Measurements from ENCODE around the gene GID8. TPM values are rescaled to one million over a fixed set of nuclear protein-coding genes. Genes with fewer than 3 reads are reported as not detected.

GID8 gene
- total and polyA plus RNA-seq, 2 of the 13 experiments (the other 11 are each of a cell fraction or from before 2014, with no cell fraction given) = 39.6 to 59.8 TPM

DNA sequence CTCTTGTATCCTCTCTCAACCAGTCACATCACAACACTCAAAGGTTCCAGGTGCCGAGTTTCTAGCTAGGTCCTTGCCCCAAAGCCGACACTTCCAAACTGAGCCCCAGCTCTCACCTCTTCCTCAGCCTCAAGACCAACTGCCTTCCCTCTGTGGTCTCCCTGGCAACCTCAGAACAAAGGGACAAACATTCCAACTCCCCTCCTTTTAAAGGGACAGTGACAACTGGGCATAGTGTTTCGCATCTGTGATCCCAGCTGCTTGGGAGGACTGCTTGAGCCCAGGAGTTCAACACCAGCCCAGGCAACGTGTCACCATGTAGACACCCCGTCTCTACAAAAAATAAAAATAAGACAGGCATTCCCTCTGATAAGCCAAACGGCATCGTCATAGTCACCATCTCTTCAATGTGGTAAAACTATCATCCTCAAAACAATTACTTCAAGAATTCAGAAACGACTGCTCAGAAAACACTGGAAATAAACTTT, 22.9 kb upstream of the GID8 start (continued):
- TF ChIP-seq, protein P1, sequence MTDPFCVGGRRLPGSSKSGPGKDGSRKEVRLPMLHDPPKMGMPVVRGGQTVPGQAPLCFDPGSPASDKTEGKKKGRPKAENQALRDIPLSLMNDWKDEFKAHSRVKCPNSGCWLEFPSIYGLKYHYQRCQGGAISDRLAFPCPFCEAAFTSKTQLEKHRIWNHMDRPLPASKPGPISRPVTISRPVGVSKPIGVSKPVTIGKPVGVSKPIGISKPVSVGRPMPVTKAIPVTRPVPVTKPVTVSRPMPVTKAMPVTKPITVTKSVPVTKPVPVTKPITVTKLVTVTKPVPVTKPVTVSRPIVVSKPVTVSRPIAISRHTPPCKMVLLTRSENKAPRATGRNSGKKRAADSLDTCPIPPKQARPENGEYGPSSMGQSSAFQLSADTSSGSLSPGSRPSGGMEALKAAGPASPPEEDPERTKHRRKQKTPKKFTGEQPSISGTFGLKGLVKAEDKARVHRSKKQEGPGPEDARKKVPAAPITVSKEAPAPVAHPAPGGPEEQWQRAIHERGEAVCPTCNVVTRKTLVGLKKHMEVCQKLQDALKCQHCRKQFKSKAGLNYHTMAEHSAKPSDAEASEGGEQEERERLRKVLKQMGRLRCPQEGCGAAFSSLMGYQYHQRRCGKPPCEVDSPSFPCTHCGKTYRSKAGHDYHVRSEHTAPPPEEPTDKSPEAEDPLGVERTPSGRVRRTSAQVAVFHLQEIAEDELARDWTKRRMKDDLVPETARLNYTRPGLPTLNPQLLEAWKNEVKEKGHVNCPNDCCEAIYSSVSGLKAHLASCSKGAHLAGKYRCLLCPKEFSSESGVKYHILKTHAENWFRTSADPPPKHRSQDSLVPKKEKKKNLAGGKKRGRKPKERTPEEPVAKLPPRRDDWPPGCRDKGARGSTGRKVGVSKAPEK (CRISPR knock-in tag; IDR thresholded peaks at IDR 0.05; ENCODE audit: borderline replicate concordance) = no peak
- TF ChIP-seq KLF16 (CRISPR knock-in tag; IDR thresholded peaks at IDR 0.05) (no peak), HES4 (CRISPR knock-in tag; IDR thresholded peaks at IDR 0.05; ENCODE audit: borderline replicate concordance) (no peak), AGO1 (IDR thresholded peaks at IDR 0.05; ENCODE audit: low read depth, low read length, poor library complexity, severe bottlenecking) (no peak), ZC3H4 (CRISPR knock-in tag; IDR thresholded peaks at IDR 0.05; ENCODE audit: borderline replicate concordance) (no peak), MIER2 (CRISPR knock-in tag; IDR thresholded peaks at IDR 0.05) (no peak), ZNF44 (CRISPR knock-in tag; IDR thresholded peaks at IDR 0.05) (no peak), ZNF530 (CRISPR knock-in tag; IDR thresholded peaks at IDR 0.05; ENCODE audit: low read depth) (no peak), ZNF496 (CRISPR knock-in tag; IDR thresholded peaks at IDR 0.05; ENCODE audit: insufficient replicate concordance) (no peak), ZNF883 (CRISPR knock-in tag; IDR thresholded peaks at IDR 0.05; ENCODE audit: not compliant biosample characterization) (peak; percentile 14), IKZF1 (IDR thresholded peaks at IDR 0.05) (no peak), ZNF446 (CRISPR knock-in tag; IDR thresholded peaks at IDR 0.05) (no peak), PHF21A (CRISPR knock-in tag; IDR thresholded peaks at IDR 0.05) (no peak), NR2F6 (IDR thresholded peaks at IDR 0.05) (no peak), NR2F6 (CRISPR knock-in tag; IDR thresholded peaks at IDR 0.05) (no peak)
- TF ChIP-seq, protein P2, sequence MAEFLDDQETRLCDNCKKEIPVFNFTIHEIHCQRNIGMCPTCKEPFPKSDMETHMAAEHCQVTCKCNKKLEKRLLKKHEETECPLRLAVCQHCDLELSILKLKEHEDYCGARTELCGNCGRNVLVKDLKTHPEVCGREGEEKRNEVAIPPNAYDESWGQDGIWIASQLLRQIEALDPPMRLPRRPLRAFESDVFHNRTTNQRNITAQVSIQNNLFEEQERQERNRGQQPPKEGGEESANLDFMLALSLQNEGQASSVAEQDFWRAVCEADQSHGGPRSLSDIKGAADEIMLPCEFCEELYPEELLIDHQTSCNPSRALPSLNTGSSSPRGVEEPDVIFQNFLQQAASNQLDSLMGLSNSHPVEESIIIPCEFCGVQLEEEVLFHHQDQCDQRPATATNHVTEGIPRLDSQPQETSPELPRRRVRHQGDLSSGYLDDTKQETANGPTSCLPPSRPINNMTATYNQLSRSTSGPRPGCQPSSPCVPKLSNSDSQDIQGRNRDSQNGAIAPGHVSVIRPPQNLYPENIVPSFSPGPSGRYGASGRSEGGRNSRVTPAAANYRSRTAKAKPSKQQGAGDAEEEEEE (CRISPR knock-in tag; IDR thresholded peaks at IDR 0.05; ENCODE audit: borderline replicate concordance) = 0 out of 2 replicates have a peak, but pooled peaks have one; percentile 33
- TF ChIP-seq, protein P3, sequence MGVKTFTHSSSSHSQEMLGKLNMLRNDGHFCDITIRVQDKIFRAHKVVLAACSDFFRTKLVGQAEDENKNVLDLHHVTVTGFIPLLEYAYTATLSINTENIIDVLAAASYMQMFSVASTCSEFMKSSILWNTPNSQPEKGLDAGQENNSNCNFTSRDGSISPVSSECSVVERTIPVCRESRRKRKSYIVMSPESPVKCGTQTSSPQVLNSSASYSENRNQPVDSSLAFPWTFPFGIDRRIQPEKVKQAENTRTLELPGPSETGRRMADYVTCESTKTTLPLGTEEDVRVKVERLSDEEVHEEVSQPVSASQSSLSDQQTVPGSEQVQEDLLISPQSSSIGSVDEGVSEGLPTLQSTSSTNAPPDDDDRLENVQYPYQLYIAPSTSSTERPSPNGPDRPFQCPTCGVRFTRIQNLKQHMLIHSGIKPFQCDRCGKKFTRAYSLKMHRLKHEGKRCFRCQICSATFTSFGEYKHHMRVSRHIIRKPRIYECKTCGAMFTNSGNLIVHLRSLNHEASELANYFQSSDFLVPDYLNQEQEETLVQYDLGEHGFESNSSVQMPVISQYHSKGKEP (CRISPR knock-in tag; IDR thresholded peaks at IDR 0.05) = no peak
- TF ChIP-seq, protein P4, sequence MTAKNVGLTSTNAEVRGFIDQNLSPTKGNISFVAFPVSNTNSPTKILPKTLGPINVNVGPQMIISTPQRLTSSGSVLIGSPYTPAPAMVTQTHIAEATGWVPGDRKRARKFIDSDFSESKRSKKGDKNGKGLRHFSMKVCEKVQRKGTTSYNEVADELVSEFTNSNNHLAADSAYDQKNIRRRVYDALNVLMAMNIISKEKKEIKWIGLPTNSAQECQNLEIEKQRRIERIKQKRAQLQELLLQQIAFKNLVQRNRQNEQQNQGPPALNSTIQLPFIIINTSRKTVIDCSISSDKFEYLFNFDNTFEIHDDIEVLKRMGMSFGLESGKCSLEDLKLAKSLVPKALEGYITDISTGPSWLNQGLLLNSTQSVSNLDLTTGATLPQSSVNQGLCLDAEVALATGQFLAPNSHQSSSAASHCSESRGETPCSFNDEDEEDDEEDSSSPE (CRISPR knock-in tag; IDR thresholded peaks at IDR 0.05) = no peak
- TF ChIP-seq, protein P5, sequence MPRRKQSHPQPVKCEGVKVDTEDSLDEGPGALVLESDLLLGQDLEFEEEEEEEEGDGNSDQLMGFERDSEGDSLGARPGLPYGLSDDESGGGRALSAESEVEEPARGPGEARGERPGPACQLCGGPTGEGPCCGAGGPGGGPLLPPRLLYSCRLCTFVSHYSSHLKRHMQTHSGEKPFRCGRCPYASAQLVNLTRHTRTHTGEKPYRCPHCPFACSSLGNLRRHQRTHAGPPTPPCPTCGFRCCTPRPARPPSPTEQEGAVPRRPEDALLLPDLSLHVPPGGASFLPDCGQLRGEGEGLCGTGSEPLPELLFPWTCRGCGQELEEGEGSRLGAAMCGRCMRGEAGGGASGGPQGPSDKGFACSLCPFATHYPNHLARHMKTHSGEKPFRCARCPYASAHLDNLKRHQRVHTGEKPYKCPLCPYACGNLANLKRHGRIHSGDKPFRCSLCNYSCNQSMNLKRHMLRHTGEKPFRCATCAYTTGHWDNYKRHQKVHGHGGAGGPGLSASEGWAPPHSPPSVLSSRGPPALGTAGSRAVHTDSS (CRISPR knock-in tag; conservative IDR thresholded peaks at IDR 0.05) = no peak
- TF ChIP-seq, protein P6, sequence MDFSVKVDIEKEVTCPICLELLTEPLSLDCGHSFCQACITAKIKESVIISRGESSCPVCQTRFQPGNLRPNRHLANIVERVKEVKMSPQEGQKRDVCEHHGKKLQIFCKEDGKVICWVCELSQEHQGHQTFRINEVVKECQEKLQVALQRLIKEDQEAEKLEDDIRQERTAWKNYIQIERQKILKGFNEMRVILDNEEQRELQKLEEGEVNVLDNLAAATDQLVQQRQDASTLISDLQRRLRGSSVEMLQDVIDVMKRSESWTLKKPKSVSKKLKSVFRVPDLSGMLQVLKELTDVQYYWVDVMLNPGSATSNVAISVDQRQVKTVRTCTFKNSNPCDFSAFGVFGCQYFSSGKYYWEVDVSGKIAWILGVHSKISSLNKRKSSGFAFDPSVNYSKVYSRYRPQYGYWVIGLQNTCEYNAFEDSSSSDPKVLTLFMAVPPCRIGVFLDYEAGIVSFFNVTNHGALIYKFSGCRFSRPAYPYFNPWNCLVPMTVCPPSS (IDR thresholded peaks at IDR 0.05) = no peak
